Chondrocyte (in vitro differentiated cells): Measurements from ENCODE around the gene ADGRL3. TPM values are rescaled to one million over a fixed set of nuclear protein-coding genes. Genes with fewer than 3 reads are reported as not detected.

ENCODE experiments used
- DNase-seq: peaks from one replicate; pipeline ENCODE4 v3.0.0; 2021; ENCODE audit warnings: mixed read lengths, low spot score
- H3K27ac Mint-ChIP-seq: one replicate; pipeline ENCODE4 v1.8.0; 2021; ENCODE audit warnings: mild to moderate bottlenecking, moderate library complexity, mixed read lengths; ENCODE audit not compliant: unreplicated experiment
- H3K27me3 Mint-ChIP-seq: 2 replicates; pipeline ENCODE4 v1.8.0; 2021; ENCODE audit warnings: low read depth, mixed read lengths
- H3K36me3 Mint-ChIP-seq: 2 replicates; pipeline ENCODE4 v1.8.0; 2021; ENCODE audit warnings: low read depth, mixed read lengths
- H3K4me1 Mint-ChIP-seq: 2 replicates; pipeline ENCODE4 v1.8.0; 2021; ENCODE audit warnings: low read depth, mild to moderate bottlenecking, mixed read lengths
- H3K4me3 Mint-ChIP-seq: one replicate; pipeline ENCODE4 v1.8.0; 2021; ENCODE audit warnings: mild to moderate bottlenecking, moderate library complexity, mixed read lengths; ENCODE audit not compliant: unreplicated experiment
- H3K9me3 Mint-ChIP-seq: 2 replicates; pipeline ENCODE4 v1.8.0; 2021; ENCODE audit warnings: low read depth, mixed read lengths
- total RNA-seq: library from RNA; stranded (reverse); gene quantifications from 3 replicates; pipeline ENCODE4 v1.2.1, GENCODE V29; 2021
- TF ChIP-seq, protein P1 (sequence below): fragments of 200-600 bp; sonication (generic); IDR thresholded peaks from 2 replicates; pipeline ENCODE4 v1.5.0; 2021; ENCODE audit warnings: antibody characterized with exemption, mild to moderate bottlenecking, moderate library complexity

Gene ADGRL3
- total RNA-seq, 1 donor from 2014 or later, result 11.6 TPM

DNA sequence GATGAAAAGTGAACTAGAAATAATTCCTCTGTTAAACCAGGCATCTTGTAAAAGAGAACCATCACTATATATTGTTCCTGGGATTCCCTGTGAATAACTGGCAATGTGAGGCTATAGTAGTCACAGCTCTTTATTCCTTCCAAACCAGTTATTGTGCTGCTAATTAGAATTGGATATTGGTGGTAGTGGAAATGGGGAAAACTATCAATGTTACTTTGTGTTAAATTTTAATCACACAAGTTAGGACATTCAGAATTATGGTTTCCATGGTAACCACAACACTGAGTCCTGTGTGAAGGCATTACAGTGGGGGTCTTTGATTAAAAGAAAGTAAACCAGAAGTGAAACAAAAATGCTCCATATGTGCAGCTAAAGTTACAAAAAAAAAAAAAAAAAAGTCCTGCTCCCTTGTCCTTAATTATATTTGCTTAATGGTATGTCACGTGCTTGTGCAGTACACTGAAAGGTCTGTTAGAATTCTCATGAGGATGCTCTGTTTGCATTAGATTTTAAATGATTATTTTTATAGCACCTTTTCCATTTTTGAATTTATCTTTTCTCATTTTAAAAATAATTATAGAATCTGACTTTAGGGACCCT is 200.4 kb downstream of the ADGRL3 start:
- no peak for DNase-seq
- Mint-ChIP-seq H3K4me3 (no peak overlapping the region), H3K27ac (no peak overlapping the region)

DNA sequence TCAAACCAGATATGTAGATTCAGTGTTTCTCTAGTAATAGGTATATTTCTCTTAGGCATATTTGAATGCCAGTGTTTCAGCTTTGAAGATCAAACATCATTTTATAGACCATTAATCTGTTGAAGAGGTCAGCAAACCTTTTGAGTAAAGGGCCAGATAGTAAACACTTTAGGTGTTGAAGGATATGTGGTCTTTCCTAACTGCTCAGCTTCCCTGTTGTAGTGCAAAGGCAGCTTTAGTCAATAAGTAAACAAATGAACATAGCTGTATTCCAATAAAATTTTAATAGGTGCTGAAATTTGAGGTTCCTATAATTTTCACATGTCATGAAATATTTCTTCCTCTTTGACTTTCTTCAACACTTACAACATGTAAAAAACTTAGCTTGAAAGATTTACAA is 201.6 kb downstream of the ADGRL3 start:
- Mint-ChIP-seq H3K4me3 (no peak overlapping the region), H3K27me3 (no peaks in the 10 kb centered on the region), H3K27ac (no peak overlapping the region), H3K36me3 (no peaks in the 10 kb centered on the region), H3K9me3 (no peaks in the 10 kb centered on the region), H3K4me1 (peaks cover 3% of the 10 kb centered on the region)
- DNase-seq, result no peak
- TF ChIP-seq, protein P1, sequence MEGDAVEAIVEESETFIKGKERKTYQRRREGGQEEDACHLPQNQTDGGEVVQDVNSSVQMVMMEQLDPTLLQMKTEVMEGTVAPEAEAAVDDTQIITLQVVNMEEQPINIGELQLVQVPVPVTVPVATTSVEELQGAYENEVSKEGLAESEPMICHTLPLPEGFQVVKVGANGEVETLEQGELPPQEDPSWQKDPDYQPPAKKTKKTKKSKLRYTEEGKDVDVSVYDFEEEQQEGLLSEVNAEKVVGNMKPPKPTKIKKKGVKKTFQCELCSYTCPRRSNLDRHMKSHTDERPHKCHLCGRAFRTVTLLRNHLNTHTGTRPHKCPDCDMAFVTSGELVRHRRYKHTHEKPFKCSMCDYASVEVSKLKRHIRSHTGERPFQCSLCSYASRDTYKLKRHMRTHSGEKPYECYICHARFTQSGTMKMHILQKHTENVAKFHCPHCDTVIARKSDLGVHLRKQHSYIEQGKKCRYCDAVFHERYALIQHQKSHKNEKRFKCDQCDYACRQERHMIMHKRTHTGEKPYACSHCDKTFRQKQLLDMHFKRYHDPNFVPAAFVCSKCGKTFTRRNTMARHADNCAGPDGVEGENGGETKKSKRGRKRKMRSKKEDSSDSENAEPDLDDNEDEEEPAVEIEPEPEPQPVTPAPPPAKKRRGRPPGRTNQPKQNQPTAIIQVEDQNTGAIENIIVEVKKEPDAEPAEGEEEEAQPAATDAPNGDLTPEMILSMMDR, result no peak

More for the DNA sequence above, 200.4 kb downstream of the ADGRL3 start:
- TF ChIP-seq, protein P1, result no peak
- peaks cover 3% of the 10 kb centered on the region for H3K4me1 Mint-ChIP-seq
- no peaks in the 10 kb centered on the region for H3K9me3 Mint-ChIP-seq
- no peaks in the 10 kb centered on the region for H3K27me3 Mint-ChIP-seq
- no peaks in the 10 kb centered on the region for H3K36me3 Mint-ChIP-seq

DNA sequence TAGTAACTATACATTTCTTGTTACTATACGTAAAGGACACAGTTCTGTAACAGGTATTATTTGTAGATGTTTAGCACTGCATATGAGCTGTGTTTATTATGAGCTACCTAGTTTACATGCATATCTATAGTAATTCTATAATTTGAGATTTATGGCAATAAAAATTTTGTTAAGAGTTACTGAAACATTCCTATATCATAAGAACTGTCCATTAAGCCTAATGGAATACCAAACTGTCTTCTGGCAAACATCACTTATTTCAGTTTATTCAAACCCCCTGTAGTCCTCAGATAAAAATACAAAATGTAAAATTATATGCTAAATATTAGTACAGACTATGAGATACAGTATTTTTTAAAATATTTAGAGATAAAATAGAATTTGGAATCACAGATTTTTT is 205.2 kb downstream of the ADGRL3 start:
- no peak for DNase-seq
- Mint-ChIP-seq H3K4me3 (no peak overlapping the region), H3K27me3 (no peaks in the 10 kb centered on the region), H3K27ac (no peak overlapping the region), H3K4me1 (peaks cover 4% of the 10 kb centered on the region), H3K36me3 (no peaks in the 10 kb centered on the region), H3K9me3 (no peaks in the 10 kb centered on the region)
- TF ChIP-seq, protein P1, result no peak

DNA sequence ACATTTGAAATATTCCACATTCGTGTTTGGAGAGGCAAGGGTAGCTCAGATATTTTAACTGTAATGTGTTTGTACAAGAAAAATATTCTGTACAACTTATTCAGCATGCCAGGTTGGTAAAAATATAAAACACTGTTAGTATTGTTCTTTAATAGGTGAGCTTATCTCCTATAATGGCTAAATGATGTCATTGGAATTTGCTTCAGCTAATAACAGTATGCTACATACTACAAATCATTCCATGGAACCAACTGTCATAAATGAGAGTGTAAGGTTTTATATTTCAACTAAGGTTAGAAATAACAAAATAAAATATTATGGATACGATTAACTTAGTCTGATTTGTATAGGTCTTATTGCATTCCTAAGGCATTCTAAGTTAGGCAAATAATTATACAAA is 206.6 kb downstream of the ADGRL3 start:
- H3K4me3 Mint-ChIP-seq, result no peak overlapping the region
- TF ChIP-seq, protein P1, result no peak
- DNase-seq, result no peak
- no peaks in the 10 kb centered on the region for H3K36me3 Mint-ChIP-seq
- peaks cover 4% of the 10 kb centered on the region for H3K4me1 Mint-ChIP-seq
- H3K27me3 Mint-ChIP-seq, result no peaks in the 10 kb centered on the region
- no peaks in the 10 kb centered on the region for H3K9me3 Mint-ChIP-seq
- H3K27ac Mint-ChIP-seq, result no peak overlapping the region

DNA sequence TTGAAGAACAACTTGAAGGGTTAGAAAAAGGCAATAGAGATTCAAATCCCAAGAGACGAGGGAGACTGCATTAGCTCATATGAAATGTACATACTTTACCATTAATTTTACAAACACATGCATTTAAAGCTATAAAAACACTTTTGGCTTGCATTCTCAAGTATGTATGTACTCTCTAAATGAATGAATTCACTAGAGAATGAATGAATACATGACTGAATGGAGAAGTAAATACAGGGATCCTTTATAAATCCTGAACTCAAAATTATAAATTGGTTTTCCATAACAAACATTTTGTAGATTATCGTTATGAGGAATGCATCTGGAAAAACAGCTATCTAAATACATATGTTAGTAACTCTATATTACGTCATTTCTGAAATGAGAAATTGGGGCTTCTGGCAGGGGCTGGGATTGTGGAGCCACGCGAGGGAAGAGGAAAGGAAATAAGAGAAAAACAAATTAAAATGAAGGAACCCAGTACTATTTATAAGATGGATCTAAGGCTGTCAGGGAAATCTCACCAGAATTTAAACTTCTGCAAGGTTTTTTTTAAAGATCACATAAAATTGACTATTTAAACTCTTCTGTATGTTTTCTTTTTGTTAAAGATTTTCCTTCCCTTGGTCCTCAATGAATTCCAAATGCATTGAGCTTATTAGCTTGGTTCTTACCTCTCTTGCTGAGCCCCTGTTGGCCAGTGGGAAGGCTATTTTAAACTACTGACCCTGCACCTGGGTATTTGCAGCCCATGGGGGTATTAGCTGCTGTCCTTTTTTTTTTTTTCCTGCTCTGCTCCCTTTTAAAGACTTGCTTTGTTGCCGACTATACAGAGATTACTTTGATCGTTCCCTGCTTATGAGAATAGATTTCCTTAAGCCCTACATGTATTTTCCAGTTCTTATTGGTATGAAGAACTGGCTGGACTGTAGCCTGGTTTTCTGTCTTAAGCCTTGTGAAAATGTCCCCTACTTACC is 207.8 kb downstream of the ADGRL3 start:
- TF ChIP-seq, protein P1, result no peak
- no peak overlapping the region for H3K4me3 Mint-ChIP-seq
- no peaks in the 10 kb centered on the region for H3K9me3 Mint-ChIP-seq
- no peaks in the 10 kb centered on the region for H3K27me3 Mint-ChIP-seq
- no peak for DNase-seq
- no peaks in the 10 kb centered on the region for H3K36me3 Mint-ChIP-seq
- H3K27ac Mint-ChIP-seq, result no peak overlapping the region
- peaks cover 4% of the 10 kb centered on the region for H3K4me1 Mint-ChIP-seq
